ENCODE data around the gene CRAT.

DNA sequence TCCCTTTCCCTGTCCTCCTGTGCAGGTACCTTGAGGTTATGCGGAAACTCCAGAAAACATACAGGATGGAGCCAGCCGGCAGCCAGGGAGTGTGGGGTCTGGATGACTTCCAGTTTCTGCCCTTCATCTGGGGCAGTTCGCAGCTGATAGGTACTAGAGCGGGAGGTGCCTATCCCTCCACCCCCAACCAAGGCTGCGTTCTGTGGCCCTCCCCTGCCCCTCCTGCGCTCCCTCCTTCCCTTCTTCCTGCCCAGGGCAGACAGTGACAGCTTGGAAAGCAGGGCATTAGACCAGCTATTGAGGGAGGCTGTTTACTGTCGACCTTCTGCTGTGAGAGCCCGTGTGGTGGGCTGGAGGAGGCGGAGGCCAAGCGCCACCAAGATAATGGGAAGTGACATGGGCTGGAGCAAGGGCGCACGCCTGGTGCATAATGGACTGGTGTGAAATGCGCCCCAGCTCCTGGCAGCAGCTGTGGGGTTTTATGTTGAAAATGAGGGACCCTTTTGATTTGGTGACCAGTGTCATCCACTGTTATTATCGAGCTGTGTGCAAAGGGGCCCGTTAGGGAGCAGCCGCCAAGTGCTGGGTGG, 25.9 kb upstream of the CRAT start:
- TF ChIP-seq, protein P1, sequence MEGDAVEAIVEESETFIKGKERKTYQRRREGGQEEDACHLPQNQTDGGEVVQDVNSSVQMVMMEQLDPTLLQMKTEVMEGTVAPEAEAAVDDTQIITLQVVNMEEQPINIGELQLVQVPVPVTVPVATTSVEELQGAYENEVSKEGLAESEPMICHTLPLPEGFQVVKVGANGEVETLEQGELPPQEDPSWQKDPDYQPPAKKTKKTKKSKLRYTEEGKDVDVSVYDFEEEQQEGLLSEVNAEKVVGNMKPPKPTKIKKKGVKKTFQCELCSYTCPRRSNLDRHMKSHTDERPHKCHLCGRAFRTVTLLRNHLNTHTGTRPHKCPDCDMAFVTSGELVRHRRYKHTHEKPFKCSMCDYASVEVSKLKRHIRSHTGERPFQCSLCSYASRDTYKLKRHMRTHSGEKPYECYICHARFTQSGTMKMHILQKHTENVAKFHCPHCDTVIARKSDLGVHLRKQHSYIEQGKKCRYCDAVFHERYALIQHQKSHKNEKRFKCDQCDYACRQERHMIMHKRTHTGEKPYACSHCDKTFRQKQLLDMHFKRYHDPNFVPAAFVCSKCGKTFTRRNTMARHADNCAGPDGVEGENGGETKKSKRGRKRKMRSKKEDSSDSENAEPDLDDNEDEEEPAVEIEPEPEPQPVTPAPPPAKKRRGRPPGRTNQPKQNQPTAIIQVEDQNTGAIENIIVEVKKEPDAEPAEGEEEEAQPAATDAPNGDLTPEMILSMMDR (conservative IDR thresholded peaks at IDR 0.05; ENCODE audit: low read depth, low read length): no peak
- TF ChIP-seq EZH2 (IDR thresholded peaks at IDR 0.05; ENCODE audit: low read length, unreplicated experiment) (no peak), EZH2phosphoT487 (IDR thresholded peaks at IDR 0.05; ENCODE audit: borderline replicate concordance, low read length) (no peak)
